Endothelial cell of umbilical vein (primary cell): ENCODE results near the gene KRTAP10-11.

Source experiments
- EZH2 ChIP-seq: IDR thresholded peaks from 2 replicates; pipeline ENCODE4 v1.6.1; 2012; ENCODE audit warnings: borderline replicate concordance, low read depth, mild to moderate bottlenecking, moderate library complexity, low read length, inconsistent platforms; ENCODE audit not compliant: severe bottlenecking
- FOS ChIP-seq: IDR thresholded peaks from 2 replicates; pipeline ENCODE4 v1.6.1; 2011; ENCODE audit warnings: mild to moderate bottlenecking, low read length, moderate library complexity, borderline replicate concordance; ENCODE audit not compliant: insufficient read depth
- GATA2 ChIP-seq: IDR thresholded peaks from 2 replicates; pipeline ENCODE4 v1.7.0; 2011; ENCODE audit warnings: low read depth, mild to moderate bottlenecking, moderate library complexity, mixed read lengths, low read length; ENCODE audit not compliant: insufficient read length, insufficient read depth
- JUN ChIP-seq: IDR thresholded peaks from 2 replicates; pipeline ENCODE4 v1.6.1; 2011; ENCODE audit warnings: borderline replicate concordance, low read depth; ENCODE audit not compliant: insufficient read length, insufficient read depth
- MYC ChIP-seq: IDR thresholded peaks from one replicate; pipeline ENCODE4 v1.6.1; 2011; ENCODE audit warnings: mild to moderate bottlenecking, low read depth, low read length
- POLR2A ChIP-seq: IDR thresholded peaks from 2 replicates; pipeline ENCODE4 v1.6.1; 2012; ENCODE audit warnings: low read depth, mild to moderate bottlenecking, control low read depth, low read length
- POLR2AphosphoS5 ChIP-seq: IDR thresholded peaks from 2 replicates; pipeline ENCODE4 v1.6.1; 2012; ENCODE audit warnings: low read depth, mild to moderate bottlenecking, control low read depth, low read length, moderate library complexity; ENCODE audit not compliant: insufficient read depth
- TF ChIP-seq, protein P1 (sequence below), 2 donors: IDR thresholded peaks; 1 replicate in 1 of 2; 2 replicates in 1 of 2; pipeline ENCODE4 v1.5.1; 2011; ENCODE audit warnings: low read length in 2 of 2, mild to moderate bottlenecking in 2 of 2, moderate library complexity in 2 of 2, control low read depth in 1 of 2, inconsistent platforms in 1 of 2, low read depth in 1 of 2; ENCODE audit not compliant: insufficient read depth in 1 of 2; ENCODE audit errors: extremely low read depth in 1 of 2

DNA sequence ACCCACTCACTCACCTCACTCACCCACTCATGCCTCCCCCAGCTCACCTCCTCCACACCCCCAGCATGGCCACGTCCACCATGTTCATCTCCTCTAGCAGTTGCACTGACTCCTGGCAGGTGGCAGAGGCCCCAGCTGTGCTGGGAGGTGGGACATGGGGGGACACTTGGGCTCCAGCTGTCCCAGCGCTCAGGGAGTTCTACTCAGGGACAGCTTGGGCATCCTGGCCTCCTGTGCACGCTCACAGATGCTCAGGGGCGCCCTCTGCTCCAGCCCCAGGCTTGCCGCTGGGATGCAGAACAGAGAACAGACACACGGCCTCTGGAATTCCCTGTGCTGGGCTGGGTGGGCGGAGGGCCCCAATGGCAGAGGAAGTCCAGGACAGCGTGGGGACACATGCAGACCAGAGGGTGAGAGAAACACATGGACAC lies 29.1 kb upstream of the KRTAP10-11 start:
- TF ChIP-seq POLR2A (no peak), FOS (no peak), JUN (no peak), GATA2 (no peak), EZH2 (no peak), POLR2AphosphoS5 (no peak), MYC (no peak)
- TF ChIP-seq, protein P1, sequence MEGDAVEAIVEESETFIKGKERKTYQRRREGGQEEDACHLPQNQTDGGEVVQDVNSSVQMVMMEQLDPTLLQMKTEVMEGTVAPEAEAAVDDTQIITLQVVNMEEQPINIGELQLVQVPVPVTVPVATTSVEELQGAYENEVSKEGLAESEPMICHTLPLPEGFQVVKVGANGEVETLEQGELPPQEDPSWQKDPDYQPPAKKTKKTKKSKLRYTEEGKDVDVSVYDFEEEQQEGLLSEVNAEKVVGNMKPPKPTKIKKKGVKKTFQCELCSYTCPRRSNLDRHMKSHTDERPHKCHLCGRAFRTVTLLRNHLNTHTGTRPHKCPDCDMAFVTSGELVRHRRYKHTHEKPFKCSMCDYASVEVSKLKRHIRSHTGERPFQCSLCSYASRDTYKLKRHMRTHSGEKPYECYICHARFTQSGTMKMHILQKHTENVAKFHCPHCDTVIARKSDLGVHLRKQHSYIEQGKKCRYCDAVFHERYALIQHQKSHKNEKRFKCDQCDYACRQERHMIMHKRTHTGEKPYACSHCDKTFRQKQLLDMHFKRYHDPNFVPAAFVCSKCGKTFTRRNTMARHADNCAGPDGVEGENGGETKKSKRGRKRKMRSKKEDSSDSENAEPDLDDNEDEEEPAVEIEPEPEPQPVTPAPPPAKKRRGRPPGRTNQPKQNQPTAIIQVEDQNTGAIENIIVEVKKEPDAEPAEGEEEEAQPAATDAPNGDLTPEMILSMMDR (IDR thresholded peaks at IDR 0.05; ENCODE audit: extremely low read depth in 1 of 2, insufficient read depth in 1 of 2, low read depth in 1 of 2, low read length in 2 of 2): no peak
